HG02610 (cell line): Measurements from ENCODE around the gene NTRK2.
"Not testable (repeated sequence)": the region's sequence is repeated elsewhere in the genome, so short reads cannot be mapped to it uniquely, and the experiment has no call there.

ENCODE experiments used
- ATAC-seq: cut with Tn5 transposase; IDR thresholded peaks from one replicate; pipeline ENCODE4 v1.9.1; 2021; ENCODE audit warnings: mild to moderate bottlenecking, moderate library complexity; ENCODE audit not compliant: unreplicated experiment

Gene NTRK2

GRCh38 chr9:85042981-85043647 is 373.6 kb downstream of the NTRK2 start:
- no peak for ATAC-seq

- no peak for ATAC-seq
These were observed 375.7 kb downstream of the NTRK2 start for GRCh38 chr9:85045271-85045670.

- ATAC-seq, result no peak
These were observed 376.9 kb downstream of the NTRK2 start for GRCh38 chr9:85046475-85046874.

- ATAC-seq, result no peak
These were observed 383.8 kb downstream of the NTRK2 start for GRCh38 chr9:85053206-85053786.

- no peak for ATAC-seq
These were observed 384.5 kb downstream of the NTRK2 start for GRCh38 chr9:85054017-85054416.

GRCh38 chr9:85055506-85056202 is 386.1 kb downstream of the NTRK2 start:
- peak; percentile 66 for ATAC-seq

GRCh38 chr9:85056203-85056572 is 386.7 kb downstream of the NTRK2 start:
- ATAC-seq, result peak; percentile 86

- no peak for ATAC-seq
These were observed 392.4 kb downstream of the NTRK2 start for GRCh38 chr9:85061969-85062368.

GRCh38 chr9:85062385-85063022 is 393.0 kb downstream of the NTRK2 start:
- ATAC-seq, result no peak

GRCh38 chr9:85064811-85065371 is 395.4 kb downstream of the NTRK2 start:
- peak; percentile 46 for ATAC-seq

GRCh38 chr9:85067792-85068191 is 398.3 kb downstream of the NTRK2 start:
- peak; percentile 75 for ATAC-seq

- not testable (repeated sequence) for ATAC-seq
These were observed 399.9 kb downstream of the NTRK2 start for GRCh38 chr9:85069421-85069820.
